Ishikawa (cell line): ENCODE results near the gene NR1D1.

ENCODE experiments used
- CREB1 ChIP-seq: IDR thresholded peaks from 2 replicates; pipeline ENCODE4 v1.6.1; 2012; ENCODE audit warnings: low read depth
- EP300 ChIP-seq: IDR thresholded peaks from 2 replicates; pipeline ENCODE4 v1.6.1; 2012; ENCODE audit warnings: borderline replicate concordance
- FOXM1 ChIP-seq: IDR thresholded peaks from 2 replicates; pipeline ENCODE4 v1.6.1; 2012; ENCODE audit warnings: low read depth, borderline replicate concordance
- RAD21 ChIP-seq: IDR thresholded peaks from 2 replicates; pipeline ENCODE4 v1.6.1; 2012; ENCODE audit warnings: low read depth
- REST ChIP-seq: IDR thresholded peaks from 2 replicates; pipeline ENCODE4 v1.6.1; 2012; ENCODE audit warnings: low read depth, mild to moderate bottlenecking
- TAF1 ChIP-seq: IDR thresholded peaks from 2 replicates; pipeline ENCODE4 v1.6.1; 2012; ENCODE audit warnings: low read depth, mild to moderate bottlenecking
- YY1 ChIP-seq: IDR thresholded peaks from 2 replicates; pipeline ENCODE4 v1.6.1; 2012; ENCODE audit warnings: low read depth

- TF ChIP-seq YY1 = no peak
- no peak for TF ChIP-seq TAF1
- no peak for TF ChIP-seq RAD21
- TF ChIP-seq CREB1 = no peak
- TF ChIP-seq FOXM1 = no peak
- no peak for TF ChIP-seq EP300
- no peak for TF ChIP-seq REST
Observed at GRCh38 chr17:40074175-40074512, 26.2 kb downstream of the NR1D1 start.
